OCI-LY3 (cell line): ENCODE results near the gene ZNRD2.

Source experiments
- H2AFZ ChIP-seq: fragments of 200-600, 300-600 bp; shearing (Covaris generic); 2 replicates; pipeline ENCODE4 v1.6.0; 2014; ENCODE audit warnings: antibody characterized with exemption, low read depth, low read length
- H3K27ac ChIP-seq: fragments of 200-600, 300-600 bp; sonication (generic); 2 replicates; pipeline ENCODE4 v1.5.1; 2014; ENCODE audit warnings: mild to moderate bottlenecking, low read length, moderate library complexity, mixed read lengths
- H3K27me3 ChIP-seq: fragments of 200-600, 300-600 bp; sonication (generic); 2 replicates; pipeline ENCODE4 v1.6.1; 2014; ENCODE audit warnings: low read depth, low read length, mixed read lengths
- H3K36me3 ChIP-seq: fragments of 200-600, 300-600 bp; sonication (generic); replicated peaks from 2 replicates; pipeline ENCODE3; 2014; ENCODE audit warnings: low read depth, low read length, mixed read lengths
- H3K4me1 ChIP-seq: fragments of 300-600, 200-600 bp; sonication (generic); 2 replicates; pipeline ENCODE4 v1.6.1; 2014; ENCODE audit warnings: low read length, mixed read lengths
- H3K4me2 ChIP-seq: fragments of 200-600, 300-600 bp; sonication (generic); 2 replicates; pipeline ENCODE4 v1.6.1; 2014; ENCODE audit warnings: low read length, mixed read lengths
- H3K4me3 ChIP-seq: fragments of 300-600, 200-600 bp; sonication (generic); 2 replicates; pipeline ENCODE4 v1.5.1; 2014; ENCODE audit warnings: antibody characterized with exemption, mild to moderate bottlenecking, low read length, moderate library complexity
- H3K79me2 ChIP-seq: fragments of 300-600, 200-600 bp; shearing (Covaris generic); 2 replicates; pipeline ENCODE4 v1.6.1; 2014; ENCODE audit warnings: mild to moderate bottlenecking, low read length, mixed read lengths
- H3K9ac ChIP-seq: fragments of 300-600, 200-600 bp; shearing (Covaris generic); 2 replicates; pipeline ENCODE4 v1.6.0; 2014; ENCODE audit warnings: mild to moderate bottlenecking, low read length, moderate library complexity
- H3K9me3 ChIP-seq: fragments of 200-600, 300-600 bp; shearing (Covaris generic); 2 replicates; pipeline ENCODE4 v1.6.1; 2014; ENCODE audit warnings: low read length, mixed read lengths; ENCODE audit not compliant: insufficient read depth
- H4K20me1 ChIP-seq: fragments of 200-600, 300-600 bp; sonication (generic); 2 replicates; pipeline ENCODE4 v1.6.1; 2016; ENCODE audit warnings: low read length, mixed read lengths; ENCODE audit not compliant: insufficient read depth
- CTCF ChIP-seq: fragments of 200-600, 300-600 bp; sonication (generic); IDR thresholded peaks from 2 replicates; pipeline ENCODE4 v1.5.1; 2014; ENCODE audit warnings: antibody characterized with exemption, low read length, low read depth
- EZH2phosphoT487 ChIP-seq: fragments of 200-600 bp; shearing (Covaris generic); IDR thresholded peaks from 2 replicates; pipeline ENCODE4 v1.6.1; 2018; ENCODE audit warnings: antibody characterized with exemption, mixed run types, low read depth

Gene ZNRD2

GRCh38 chr11:65611028-65611757 is 40.9 kb downstream of the ZNRD2 start:
- peaks cover 51% of the 10 kb centered on the region for H3K79me2 ChIP-seq
- H3K27ac ChIP-seq: no peak overlapping the region
- no peaks in the 10 kb centered on the region for H3K27me3 ChIP-seq
- no peak overlapping the region for H3K9ac ChIP-seq
- no peaks in the 10 kb centered on the region for H3K9me3 ChIP-seq
- peaks cover 13% of the 10 kb centered on the region for H3K4me1 ChIP-seq
- H2AFZ ChIP-seq: no peak overlapping the region
- H3K4me3 ChIP-seq: no peak overlapping the region
- peaks cover 4% of the 10 kb centered on the region for H4K20me1 ChIP-seq
- H3K36me3 ChIP-seq: peaks cover 25% of the 10 kb centered on the region
- no peak overlapping the region for H3K4me2 ChIP-seq
- no peak for TF ChIP-seq EZH2phosphoT487
- TF ChIP-seq CTCF: no peak

DNA sequence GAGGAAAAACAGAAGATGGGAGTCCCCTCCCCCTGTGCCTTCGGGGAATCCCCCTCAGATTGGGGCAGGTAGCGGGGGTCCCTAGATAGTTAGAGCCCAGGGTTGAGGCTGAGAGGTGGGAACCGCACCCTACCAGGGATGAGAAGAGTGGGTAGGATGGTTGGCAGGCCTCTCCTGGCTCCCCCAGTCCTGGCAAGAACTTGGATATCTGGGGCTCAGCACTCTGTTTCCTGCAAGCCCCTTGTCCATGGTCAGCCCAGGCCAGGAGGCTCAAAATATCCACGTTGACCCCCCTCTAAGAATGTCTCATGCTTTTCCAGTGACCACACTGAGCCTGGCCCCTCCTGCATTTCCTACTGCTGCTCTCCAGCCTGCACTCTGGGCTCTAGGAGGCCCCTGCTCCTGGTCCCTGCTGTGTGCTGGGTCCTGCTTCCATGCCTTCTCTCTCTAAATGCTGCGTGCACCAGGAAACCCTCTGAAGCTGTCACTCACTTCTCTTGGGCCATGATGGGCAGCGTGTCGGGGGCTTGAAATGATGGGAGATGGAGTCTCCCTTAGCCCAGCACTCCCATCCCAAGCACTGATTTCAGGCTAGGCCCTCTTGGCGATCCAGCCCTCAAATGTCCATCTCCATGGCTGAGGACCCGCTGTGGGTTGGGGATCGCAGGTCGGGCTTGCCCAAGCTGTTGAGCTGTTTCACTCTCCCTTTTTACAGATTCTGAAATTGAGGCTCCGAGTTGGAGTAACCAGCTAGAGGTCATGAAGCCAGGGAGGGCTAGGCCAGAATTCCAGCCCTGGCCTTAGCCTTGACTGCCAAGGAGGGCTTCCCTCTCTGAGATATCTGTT is 41.7 kb downstream of the ZNRD2 start:
- no peak overlapping the region for H3K4me3 ChIP-seq
- H3K9ac ChIP-seq: no peak overlapping the region
- peaks cover 12% of the 10 kb centered on the region for H4K20me1 ChIP-seq
- H3K9me3 ChIP-seq: no peaks in the 10 kb centered on the region
- no peak overlapping the region for H3K27ac ChIP-seq
- no peaks in the 10 kb centered on the region for H3K27me3 ChIP-seq
- no peak for TF ChIP-seq CTCF
- no peak for TF ChIP-seq EZH2phosphoT487
- H3K4me1 ChIP-seq: peaks cover 20% of the 10 kb centered on the region
- H3K36me3 ChIP-seq: peaks cover 24% of the 10 kb centered on the region
- H3K4me2 ChIP-seq: no peak overlapping the region
- H2AFZ ChIP-seq: no peak overlapping the region
- peaks cover 59% of the 10 kb centered on the region for H3K79me2 ChIP-seq

- Histone ChIP-seq H3K4me2 (peak overlapping the region; percentile 62), H4K20me1 (peaks cover 13% of the 10 kb centered on the region), H3K4me3 (peak overlapping the region; percentile 79; the same call in 1 of the 2 replicates), H3K9ac (no peak overlapping the region), H3K36me3 (peaks cover 24% of the 10 kb centered on the region), H3K9me3 (no peaks in the 10 kb centered on the region), H3K4me1 (peaks cover 27% of the 10 kb centered on the region), H3K79me2 (peaks cover 66% of the 10 kb centered on the region), H2AFZ (no peak overlapping the region), H3K27ac (no peak overlapping the region), H3K27me3 (no peaks in the 10 kb centered on the region)
- TF ChIP-seq CTCF (no peak), EZH2phosphoT487 (no peak)
Measured at GRCh38 chr11:65612691-65613090, 42.4 kb downstream of the ZNRD2 start.
